NCI-H2171 (cell line): ENCODE measurements around the gene PROSER2.

Experiments
- DNase-seq: peaks from one replicate; lab custom pipeline; 2025; lab: John Stamatoyannopoulos, UW

The PROSER2 gene

GRCh38 chr10:11804336-11804735 lies 18.8 kb upstream of the PROSER2 start:
- no peak for DNase-seq

GRCh38 chr10:11805792-11806191 lies 17.4 kb upstream of the PROSER2 start:
- DNase-seq: no peak

- DNase-seq: no peak
Measured at GRCh38 chr10:11806706-11807105, 16.4 kb upstream of the PROSER2 start.

- DNase-seq: no peak
Measured at GRCh38 chr10:11808808-11809207, 14.3 kb upstream of the PROSER2 start.

GRCh38 chr10:11810313-11810766 lies 12.8 kb upstream of the PROSER2 start:
- no peak for DNase-seq

- no peak for DNase-seq
Measured at GRCh38 chr10:11810973-11811372, 12.2 kb upstream of the PROSER2 start.

GRCh38 chr10:11813177-11813576 lies 10.0 kb upstream of the PROSER2 start:
- DNase-seq: no peak

GRCh38 chr10:11813855-11814567 lies 9.1 kb upstream of the PROSER2 start:
- DNase-seq: no peak

- DNase-seq: no peak
Measured at GRCh38 chr10:11819027-11819426, 4.1 kb upstream of the PROSER2 start.

- no peak for DNase-seq
Measured at GRCh38 chr10:11822026-11822756, 965 bp upstream of the PROSER2 start.

GRCh38 chr10:11822809-11823121 lies 391 bp upstream of the PROSER2 start:
- no peak for DNase-seq

GRCh38 chr10:11823989-11824346 lies 812 bp downstream of the PROSER2 start:
- no peak for DNase-seq

- no peak for DNase-seq
Measured at GRCh38 chr10:11824376-11824775, 1.2 kb downstream of the PROSER2 start.

GRCh38 chr10:11824825-11825224 lies 1.7 kb downstream of the PROSER2 start:
- DNase-seq: no peak

GRCh38 chr10:11825796-11826414 lies 2.7 kb downstream of the PROSER2 start:
- DNase-seq: no peak

- DNase-seq: no peak
Measured at GRCh38 chr10:11827006-11827405, 3.9 kb downstream of the PROSER2 start.

- DNase-seq: no peak
Measured at GRCh38 chr10:11827414-11827813, 4.3 kb downstream of the PROSER2 start.

GRCh38 chr10:11828682-11829284 lies 5.6 kb downstream of the PROSER2 start:
- no peak for DNase-seq

GRCh38 chr10:11830836-11831519 lies 7.8 kb downstream of the PROSER2 start:
- no peak for DNase-seq

- no peak for DNase-seq
Measured at GRCh38 chr10:11831520-11831951, 8.4 kb downstream of the PROSER2 start.

- DNase-seq: no peak
Measured at GRCh38 chr10:11832042-11832441, 8.9 kb downstream of the PROSER2 start.

GRCh38 chr10:11835061-11835460 lies 11.9 kb downstream of the PROSER2 start:
- DNase-seq: no peak
